Measurements from ENCODE around the gene DUSP11. TPM values are rescaled to one million over a fixed set of nuclear protein-coding genes. Genes with fewer than 3 reads are reported as not detected.
A peak's percentile ranks its signal among the peaks of the same experiment; 100 is the strongest.
"Not testable (repeated sequence)": the region's sequence is repeated elsewhere in the genome, so short reads cannot be mapped to it uniquely, and the experiment has no call there.

Gene DUSP11
- 11.4 TPM for total RNA-seq
- long read RNA-seq, transcript DUSP11-201 (9 exons, 1,653 nt) = major isoform, 21 of 23 reads
- long read RNA-seq, partial matches to known transcripts = 0 of 23 reads
- long read RNA-seq, other reads (novel, unspliced or antisense) = 1 of 23 reads

DNA sequence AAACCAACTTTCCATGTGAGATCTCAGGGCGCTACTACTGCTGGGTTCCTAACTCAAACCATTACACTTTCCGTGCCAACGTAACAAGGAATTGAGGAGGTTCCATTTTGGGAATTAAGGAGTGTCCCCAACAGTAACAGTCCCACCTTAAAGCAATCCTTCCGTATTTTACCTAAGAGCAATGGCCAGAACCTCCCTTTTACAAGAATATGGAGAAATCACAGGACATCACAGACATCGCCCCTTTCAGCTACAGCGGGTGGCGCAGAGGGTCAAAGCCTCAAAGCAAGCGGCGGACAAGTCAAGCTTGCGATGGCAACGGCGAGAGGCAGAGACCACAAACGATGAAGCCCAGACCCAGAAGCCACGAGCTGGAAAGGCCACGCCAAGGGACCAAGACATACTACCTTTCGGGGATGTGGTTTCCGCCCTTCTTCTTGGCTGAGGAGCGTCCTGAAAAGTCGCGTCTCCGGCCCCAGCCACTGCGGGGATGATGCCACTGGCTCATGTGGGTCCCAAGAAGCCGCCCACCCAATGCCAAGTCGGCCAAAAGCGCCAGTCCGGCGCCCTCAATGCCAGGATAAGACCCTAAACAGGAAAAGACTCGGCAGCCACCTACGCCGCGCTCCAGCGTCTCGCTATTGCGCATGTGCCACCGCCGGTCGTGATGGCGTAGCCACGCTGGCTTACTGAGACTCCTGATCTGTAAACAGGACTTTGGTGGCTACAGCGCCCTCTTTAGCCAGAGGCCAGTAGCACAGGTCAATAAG lies at the start of gene DUSP11:
Gene DUSP11, minus strand, starts transcription at position 637 of the 770 bp plus-strand sequence. Its CDS starts 129 bp downstream, at position 508.
- intact Hi-C loops (cut with DNase I) = loop anchor here (10.0 kb wide), 1 partner anchor 85 kb away; no protein-coding TSS in a partner anchor
- DNase-seq (peak; percentile 98), ATAC-seq (ENCODE audit: poor library complexity) (peak; percentile 100)

- peak; percentile 98 for DNase-seq
- intact Hi-C loops (cut with DNase I) = loop anchor here (10.0 kb wide), 4 partner anchors 316 to 756 kb away; partner anchors contain the start of gene BOLA3
- ATAC-seq (ENCODE audit: poor library complexity) = peak; percentile 99
These were observed 49.1 kb upstream of the DUSP11 start, which contains the start of gene STAMBP for GRCh38 chr2:73828818-73829570. STAMBP (plus strand) TSS chr2:73828961; CDS start chr2:73830857, 1,896 bp downstream.

- intact Hi-C loops (cut with DNase I) = loop anchor here (10.0 kb wide), 4 partner anchors 316 to 756 kb away; partner anchors contain the start of gene BOLA3
- no peak for ATAC-seq (ENCODE audit: poor library complexity)
These were observed 48.5 kb upstream of the DUSP11 start for GRCh38 chr2:73828389-73828817.

DNA sequence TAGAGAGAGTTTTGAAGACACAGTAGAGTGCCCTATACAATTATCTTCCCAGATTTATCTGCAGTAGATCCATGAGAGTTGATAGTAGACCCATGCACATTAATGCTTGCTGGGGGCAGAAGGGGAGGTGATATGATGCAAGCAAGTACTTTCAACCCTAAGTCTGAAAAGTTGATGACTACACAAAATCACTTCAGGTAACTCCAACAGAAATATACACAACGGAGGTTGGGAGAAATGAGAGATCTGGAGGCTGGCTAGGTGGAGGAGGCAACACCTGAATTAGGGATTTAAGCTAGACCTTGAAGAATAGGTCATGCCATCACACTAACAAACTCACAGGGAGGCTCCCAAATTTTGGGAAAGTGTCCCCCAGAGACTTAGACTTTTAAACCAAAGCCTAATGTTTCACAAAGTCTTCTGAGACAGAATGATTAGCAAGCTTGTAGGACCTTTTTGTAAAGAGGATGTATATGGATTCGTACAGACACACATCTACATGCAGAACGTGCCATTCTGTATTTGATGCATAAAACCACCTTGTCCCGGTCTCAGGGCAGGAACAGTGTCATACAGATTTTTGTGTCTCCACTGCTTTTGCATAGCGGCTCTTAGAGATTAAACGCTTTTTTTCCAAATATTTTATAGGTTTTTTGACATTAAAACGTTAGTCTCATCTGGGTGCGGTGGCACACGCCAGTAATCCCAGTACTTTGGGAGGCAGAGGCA lies 47.9 kb upstream of the DUSP11 start:
- intact Hi-C loops (cut with DNase I) = loop anchor here (10.0 kb wide), 4 partner anchors 317 to 757 kb away; partner anchors contain the start of gene BOLA3
- DNase-seq = no peak
- no peak for ATAC-seq (ENCODE audit: poor library complexity)

More at GRCh38 chr2:73828389-73828817, 48.5 kb upstream of the DUSP11 start:
- DNase-seq = no peak

DNA sequence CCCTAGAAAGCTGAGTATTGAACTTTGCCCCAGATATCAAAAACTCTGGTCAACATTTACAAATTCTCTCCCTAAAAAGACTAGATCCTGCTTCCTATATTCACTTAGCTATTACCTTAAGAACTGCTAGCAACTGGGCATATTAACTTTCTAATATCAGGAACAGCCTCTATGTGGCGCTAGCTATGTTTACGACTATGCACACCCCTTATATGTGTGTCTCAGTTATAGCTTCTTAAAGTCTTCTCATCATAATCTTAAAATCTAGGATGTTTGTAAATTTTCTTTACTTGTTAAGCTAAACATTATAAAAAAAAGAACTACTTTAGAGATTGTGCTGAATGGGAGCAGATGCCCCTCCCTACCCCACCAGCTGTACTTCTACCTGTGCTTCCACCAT lies 47.1 kb upstream of the DUSP11 start:
- no peak for DNase-seq
- intact Hi-C loops (cut with DNase I) = loop anchor here (10.0 kb wide), 4 partner anchors 318 to 758 kb away; partner anchors contain the start of gene BOLA3
- ATAC-seq (ENCODE audit: poor library complexity) = no peak

GRCh38 chr2:73825408-73825807 lies 45.5 kb upstream of the DUSP11 start:
- intact Hi-C loops (cut with DNase I) = loop anchor here (10.0 kb wide), 4 partner anchors 319 to 759 kb away; partner anchors contain the start of gene BOLA3
- no peak for DNase-seq
- ATAC-seq (ENCODE audit: poor library complexity) = no peak

DNA sequence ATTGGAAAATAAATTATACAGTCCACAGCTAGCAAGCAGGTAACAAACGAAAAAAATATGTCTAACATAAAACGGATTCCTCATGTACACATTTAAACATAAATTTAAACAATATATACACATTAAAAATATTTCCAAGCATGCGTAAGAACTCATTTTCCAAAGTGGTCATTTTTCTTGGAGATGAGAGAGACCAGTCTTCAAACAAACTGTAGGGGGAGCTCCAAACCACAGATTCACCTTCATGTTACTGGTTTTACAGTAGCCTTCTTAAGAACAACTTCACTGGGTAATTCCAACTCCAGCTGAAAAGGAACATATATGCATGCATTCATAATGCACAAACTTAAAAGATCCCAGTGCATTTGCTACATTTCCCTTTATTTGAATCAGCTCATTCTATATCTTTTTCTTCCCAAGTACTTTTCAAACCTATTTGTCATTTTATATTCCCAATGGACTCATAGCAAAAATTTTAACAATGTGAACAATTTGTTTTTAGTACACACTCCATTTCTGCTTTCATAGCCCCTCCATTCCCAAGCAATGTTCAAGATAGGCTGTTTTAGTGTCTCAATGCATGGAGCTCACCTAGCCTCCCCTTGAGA lies 44.1 kb upstream of the DUSP11 start:
- intact Hi-C loops (cut with DNase I) = loop anchor here (10.0 kb wide), 4 partner anchors 321 to 761 kb away; partner anchors contain the start of gene BOLA3
- ATAC-seq (ENCODE audit: poor library complexity) = peak; percentile 38
- DNase-seq = no peak

GRCh38 chr2:73823416-73823815 lies 43.5 kb upstream of the DUSP11 start:
- ATAC-seq (ENCODE audit: poor library complexity) = no peak
- DNase-seq = no peak
- intact Hi-C loops (cut with DNase I) = loop anchor here (10.0 kb wide), 4 partner anchors 321 to 761 kb away; partner anchors contain the start of gene BOLA3

DNA sequence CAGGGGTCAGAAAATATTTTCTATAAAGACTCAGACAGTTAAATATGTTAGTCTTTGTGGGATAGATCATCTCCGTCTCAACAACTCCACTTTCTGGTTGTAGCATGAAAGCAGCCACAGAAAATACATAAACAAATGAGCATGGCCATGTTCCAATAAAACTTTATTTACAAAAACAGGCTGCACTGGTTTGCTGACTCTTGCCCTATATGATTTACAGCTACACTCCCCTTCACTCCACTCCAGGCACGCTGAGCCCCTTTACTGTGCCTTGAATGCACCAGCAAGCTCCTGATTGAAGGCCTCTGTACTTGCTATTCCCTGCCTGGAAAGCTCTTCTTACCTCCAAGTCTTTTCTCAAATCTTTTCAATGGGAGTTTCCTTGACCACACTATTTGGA lies 43.1 kb upstream of the DUSP11 start:
- intact Hi-C loops (cut with DNase I) = loop anchor here (10.0 kb wide), 4 partner anchors 322 to 762 kb away; partner anchors contain the start of gene BOLA3
- ATAC-seq (ENCODE audit: poor library complexity) (no peak), DNase-seq (no peak)

GRCh38 chr2:73822276-73822675 lies 42.4 kb upstream of the DUSP11 start:
- ATAC-seq (ENCODE audit: poor library complexity) (no peak), DNase-seq (no peak)
- intact Hi-C loops (cut with DNase I) = loop anchor here (10.0 kb wide), 4 partner anchors 323 to 763 kb away; partner anchors contain the start of gene BOLA3

- ATAC-seq (ENCODE audit: poor library complexity) (no peak), DNase-seq (no peak)
- intact Hi-C loops (cut with DNase I) = loop anchor here (10.0 kb wide), 4 partner anchors 323 to 763 kb away; partner anchors contain the start of gene BOLA3
These were observed 41.8 kb upstream of the DUSP11 start for GRCh38 chr2:73821669-73822068.

GRCh38 chr2:73821227-73821626 lies 41.3 kb upstream of the DUSP11 start:
- DNase-seq (no peak), ATAC-seq (ENCODE audit: poor library complexity) (no peak)
- intact Hi-C loops (cut with DNase I) = loop anchor here (10.0 kb wide), 4 partner anchors 324 to 764 kb away; partner anchors contain the start of gene BOLA3

GRCh38 chr2:73818296-73818695 lies 38.4 kb upstream of the DUSP11 start:
- DNase-seq (no peak), ATAC-seq (ENCODE audit: poor library complexity) (no peak)
- intact Hi-C loops (cut with DNase I) = no loop called here

DNA sequence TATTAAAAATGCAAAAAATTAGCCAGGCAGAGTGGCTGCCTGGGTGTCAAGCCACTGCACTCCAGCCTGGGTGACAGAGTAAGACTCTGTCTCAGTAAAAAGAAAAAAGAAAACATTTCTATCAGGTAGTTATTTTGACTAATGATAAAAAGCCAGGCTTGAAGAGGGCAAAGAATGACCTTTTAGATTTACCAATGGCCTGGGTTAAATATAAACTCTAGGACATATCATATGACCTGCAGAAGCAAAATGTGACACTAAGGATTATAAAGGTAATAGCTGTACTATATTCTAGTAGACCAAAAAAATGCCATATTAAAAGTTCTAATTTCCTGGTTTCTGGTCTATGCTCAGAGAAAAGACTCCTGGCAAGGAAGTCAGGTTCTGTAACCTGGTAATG lies 32.7 kb upstream of the DUSP11 start:
- intact Hi-C loops (cut with DNase I) = no loop called here
- ATAC-seq (ENCODE audit: poor library complexity) (no peak), DNase-seq (no peak)

GRCh38 chr2:73811878-73812277 lies 32.0 kb upstream of the DUSP11 start:
- DNase-seq (no peak), ATAC-seq (ENCODE audit: poor library complexity) (no peak)
- intact Hi-C loops (cut with DNase I) = no loop called here

GRCh38 chr2:73783883-73784282 lies 4.0 kb upstream of the DUSP11 start, which contains the start of gene C2orf78:
C2orf78 (plus strand) TSS chr2:73784183; CDS start chr2:73784310, 127 bp downstream.
- DNase-seq; ATAC-seq (ENCODE audit: poor library complexity); intact Hi-C loops (cut with DNase I): not testable (repeated sequence)

DNA sequence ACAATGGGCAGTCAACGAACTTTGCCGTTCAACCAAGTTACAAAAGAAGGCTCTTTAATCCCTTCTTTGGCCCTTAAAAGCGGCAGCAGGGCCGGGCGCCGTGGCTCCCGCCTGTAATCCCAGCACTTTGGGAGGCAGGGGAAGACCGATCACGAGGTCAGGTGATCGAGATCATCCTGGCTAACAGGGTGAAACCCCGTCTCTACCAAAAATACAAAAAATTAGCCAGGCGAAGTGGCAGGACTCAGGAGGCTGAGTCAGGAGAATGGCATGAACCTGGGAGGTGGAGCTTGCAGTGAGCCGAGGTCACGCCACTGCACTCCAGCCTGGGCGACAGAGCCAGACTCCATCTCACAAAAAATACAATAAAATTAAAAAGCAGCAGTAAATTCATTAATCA lies 3.5 kb upstream of the DUSP11 start:
- DNase-seq; intact Hi-C loops (cut with DNase I); ATAC-seq (ENCODE audit: poor library complexity): not testable (repeated sequence)

All from Right ventricle myocardium superior (tissue), 1 donor.